Measurements from ENCODE around the gene APP. TPM values are rescaled to one million over a fixed set of nuclear protein-coding genes. Genes with fewer than 3 reads are reported as not detected.

APP gene
- total RNA-seq, 1 donor from 2014 or later, result 358 TPM

GRCh38 chr21:25986928-25987327 lies 183.6 kb downstream of the APP start:
- no peaks in the 10 kb centered on the region for H3K27me3 ChIP-seq (ENCODE audit: low read depth)
- no peaks in the 10 kb centered on the region for H3K4me1 ChIP-seq
- H3K4me3 ChIP-seq, result no peak overlapping the region
- DNase-seq, result no peak
- intact Hi-C loops (cut with DNase I), result no loop called here
- TF ChIP-seq, protein P1, sequence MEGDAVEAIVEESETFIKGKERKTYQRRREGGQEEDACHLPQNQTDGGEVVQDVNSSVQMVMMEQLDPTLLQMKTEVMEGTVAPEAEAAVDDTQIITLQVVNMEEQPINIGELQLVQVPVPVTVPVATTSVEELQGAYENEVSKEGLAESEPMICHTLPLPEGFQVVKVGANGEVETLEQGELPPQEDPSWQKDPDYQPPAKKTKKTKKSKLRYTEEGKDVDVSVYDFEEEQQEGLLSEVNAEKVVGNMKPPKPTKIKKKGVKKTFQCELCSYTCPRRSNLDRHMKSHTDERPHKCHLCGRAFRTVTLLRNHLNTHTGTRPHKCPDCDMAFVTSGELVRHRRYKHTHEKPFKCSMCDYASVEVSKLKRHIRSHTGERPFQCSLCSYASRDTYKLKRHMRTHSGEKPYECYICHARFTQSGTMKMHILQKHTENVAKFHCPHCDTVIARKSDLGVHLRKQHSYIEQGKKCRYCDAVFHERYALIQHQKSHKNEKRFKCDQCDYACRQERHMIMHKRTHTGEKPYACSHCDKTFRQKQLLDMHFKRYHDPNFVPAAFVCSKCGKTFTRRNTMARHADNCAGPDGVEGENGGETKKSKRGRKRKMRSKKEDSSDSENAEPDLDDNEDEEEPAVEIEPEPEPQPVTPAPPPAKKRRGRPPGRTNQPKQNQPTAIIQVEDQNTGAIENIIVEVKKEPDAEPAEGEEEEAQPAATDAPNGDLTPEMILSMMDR (IDR thresholded peaks at IDR 0.05), result no peak
- peaks cover 4% of the 10 kb centered on the region for H3K36me3 ChIP-seq
- no peak for ATAC-seq
- no peak overlapping the region for H3K27ac ChIP-seq
- H3K9me3 ChIP-seq, result no peaks in the 10 kb centered on the region

DNA sequence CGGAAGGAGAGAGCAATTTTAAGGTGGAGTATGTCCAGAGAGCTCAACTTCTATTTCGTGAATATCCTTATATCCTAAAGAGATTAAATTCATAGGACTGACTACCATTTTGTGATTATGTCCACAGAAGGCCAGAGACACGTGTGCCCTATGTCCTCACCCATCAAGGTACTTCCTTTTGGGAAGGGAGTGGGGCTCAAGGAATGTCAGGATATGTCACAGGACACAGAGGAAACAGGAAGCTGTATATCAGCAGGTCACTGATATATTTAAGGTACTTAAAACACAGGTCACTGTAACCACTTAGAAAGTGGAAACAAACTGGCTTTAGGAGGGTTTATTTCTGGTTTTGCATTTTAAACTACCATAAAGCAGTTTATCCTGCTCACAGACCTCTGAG lies 184.6 kb downstream of the APP start:
- TF ChIP-seq, protein P1 (IDR thresholded peaks at IDR 0.05), result no peak
- H3K9me3 ChIP-seq, result no peaks in the 10 kb centered on the region
- no peak overlapping the region for H3K27ac ChIP-seq
- intact Hi-C loops (cut with DNase I), result no loop called here
- no peak for DNase-seq
- H3K27me3 ChIP-seq (ENCODE audit: low read depth), result no peaks in the 10 kb centered on the region
- H3K36me3 ChIP-seq, result peaks cover 8% of the 10 kb centered on the region
- ATAC-seq, result no peak
- H3K4me1 ChIP-seq, result no peaks in the 10 kb centered on the region
- H3K4me3 ChIP-seq, result no peak overlapping the region

DNA sequence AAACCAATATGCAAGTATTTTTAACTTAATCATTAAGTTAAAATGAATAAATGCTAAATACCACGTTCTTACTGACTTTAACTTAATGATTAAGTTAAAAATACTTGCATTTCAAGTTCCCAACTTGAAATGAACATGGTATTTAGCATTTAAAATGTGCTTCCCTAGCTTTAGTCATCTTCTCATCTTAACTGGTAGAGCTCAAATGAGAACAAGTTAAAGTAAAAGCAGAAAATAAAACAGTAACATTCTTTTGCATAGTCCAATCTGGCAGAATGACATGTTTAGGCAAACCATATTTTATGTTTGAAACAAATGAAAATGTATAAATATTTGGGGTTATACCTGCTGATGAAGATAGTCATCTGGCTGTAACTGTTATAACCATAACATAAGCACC lies 186.0 kb downstream of the APP start:
- intact Hi-C loops (cut with DNase I), result no loop called here
- Histone ChIP-seq H3K9me3 (no peaks in the 10 kb centered on the region), H3K27me3 (ENCODE audit: low read depth) (no peaks in the 10 kb centered on the region), H3K4me3 (no peak overlapping the region), H3K36me3 (peaks cover 13% of the 10 kb centered on the region), H3K27ac (no peak overlapping the region), H3K4me1 (no peaks in the 10 kb centered on the region)
- no peak for DNase-seq
- TF ChIP-seq, protein P1 (IDR thresholded peaks at IDR 0.05), result no peak
- ATAC-seq, result no peak

DNA sequence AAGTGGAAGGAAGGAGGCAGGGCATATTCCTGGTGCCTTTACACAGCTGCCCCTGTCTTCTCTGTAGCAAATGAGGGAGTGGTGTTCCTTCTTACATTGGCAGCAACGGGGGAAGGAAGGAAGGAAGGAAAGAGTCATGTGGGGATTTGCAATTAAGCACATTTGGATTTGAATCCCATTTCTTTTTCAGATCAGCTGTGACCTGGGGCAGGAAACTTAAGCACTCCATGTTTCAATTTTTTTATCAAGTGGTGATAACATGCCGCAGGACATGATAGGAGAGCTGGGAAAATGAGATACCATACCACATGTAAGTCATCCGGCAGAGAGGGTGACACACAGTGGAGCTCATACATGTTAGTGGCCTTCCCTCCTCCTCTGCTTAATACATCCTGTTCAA lies 186.8 kb downstream of the APP start:
- Histone ChIP-seq H3K27ac (no peak overlapping the region), H3K36me3 (peaks cover 17% of the 10 kb centered on the region), H3K27me3 (ENCODE audit: low read depth) (no peaks in the 10 kb centered on the region), H3K4me3 (no peak overlapping the region), H3K9me3 (no peaks in the 10 kb centered on the region), H3K4me1 (no peaks in the 10 kb centered on the region)
- TF ChIP-seq, protein P1 (IDR thresholded peaks at IDR 0.05), result no peak
- ATAC-seq (peak in 1 of 2 donors; percentile 48), DNase-seq (no peak)
- intact Hi-C loops (cut with DNase I), result no loop called here

GRCh38 chr21:25980710-25981109 lies 189.9 kb downstream of the APP start:
- H3K9me3 ChIP-seq, result no peaks in the 10 kb centered on the region
- no peak for ATAC-seq
- no peak overlapping the region for H3K27ac ChIP-seq
- TF ChIP-seq, protein P1 (IDR thresholded peaks at IDR 0.05), result no peak
- H3K27me3 ChIP-seq (ENCODE audit: low read depth), result no peaks in the 10 kb centered on the region
- no peaks in the 10 kb centered on the region for H3K4me1 ChIP-seq
- H3K36me3 ChIP-seq, result peaks cover 28% of the 10 kb centered on the region
- no peak for DNase-seq
- intact Hi-C loops (cut with DNase I), result no loop called here
- H3K4me3 ChIP-seq, result no peak overlapping the region
